IPS-NIHi11 (cell line): ENCODE results near the gene CD81.

Source experiments
- DNase-seq: peaks from one replicate; pipeline ENCODE4 v3.0.0; 2012; ENCODE audit warnings: mixed read lengths, low spot score

Gene CD81

DNA sequence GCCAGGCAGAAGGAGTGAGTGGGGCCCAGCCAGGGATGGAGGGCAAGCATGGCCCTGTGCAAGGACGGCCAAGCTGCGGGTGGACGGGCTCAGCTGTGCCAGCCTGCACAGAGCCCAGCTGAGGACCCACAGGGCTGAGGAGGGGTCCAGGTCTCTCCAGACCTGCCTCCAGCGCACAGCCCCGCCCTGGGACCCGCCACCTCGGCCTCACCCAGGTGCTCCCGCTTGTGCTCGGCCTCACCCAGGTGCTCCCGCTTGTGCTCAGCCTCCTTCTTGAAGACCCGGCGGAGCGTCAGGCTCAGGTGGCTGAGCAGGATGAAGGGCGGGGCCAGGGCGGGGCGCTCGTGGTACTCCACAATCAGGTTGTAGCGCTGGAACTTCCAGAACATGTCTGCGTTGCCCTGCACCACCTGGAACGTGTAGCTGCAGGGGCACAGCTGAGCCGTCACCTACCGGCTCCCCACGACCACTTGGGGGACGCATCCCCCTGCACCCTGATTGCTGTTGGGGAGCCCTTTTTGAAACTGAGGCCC, 29.8 kb downstream of the CD81 start:
- DNase-seq: no peak

GRCh38 chr11:2408671-2409070, 31.6 kb downstream of the CD81 start:
- no peak for DNase-seq

GRCh38 chr11:2409126-2409525, 32.0 kb downstream of the CD81 start:
- no peak for DNase-seq

- no peak for DNase-seq
These were observed 32.7 kb downstream of the CD81 start for GRCh38 chr11:2409611-2410468.

GRCh38 chr11:2410616-2411015, 33.5 kb downstream of the CD81 start:
- no peak for DNase-seq

DNA sequence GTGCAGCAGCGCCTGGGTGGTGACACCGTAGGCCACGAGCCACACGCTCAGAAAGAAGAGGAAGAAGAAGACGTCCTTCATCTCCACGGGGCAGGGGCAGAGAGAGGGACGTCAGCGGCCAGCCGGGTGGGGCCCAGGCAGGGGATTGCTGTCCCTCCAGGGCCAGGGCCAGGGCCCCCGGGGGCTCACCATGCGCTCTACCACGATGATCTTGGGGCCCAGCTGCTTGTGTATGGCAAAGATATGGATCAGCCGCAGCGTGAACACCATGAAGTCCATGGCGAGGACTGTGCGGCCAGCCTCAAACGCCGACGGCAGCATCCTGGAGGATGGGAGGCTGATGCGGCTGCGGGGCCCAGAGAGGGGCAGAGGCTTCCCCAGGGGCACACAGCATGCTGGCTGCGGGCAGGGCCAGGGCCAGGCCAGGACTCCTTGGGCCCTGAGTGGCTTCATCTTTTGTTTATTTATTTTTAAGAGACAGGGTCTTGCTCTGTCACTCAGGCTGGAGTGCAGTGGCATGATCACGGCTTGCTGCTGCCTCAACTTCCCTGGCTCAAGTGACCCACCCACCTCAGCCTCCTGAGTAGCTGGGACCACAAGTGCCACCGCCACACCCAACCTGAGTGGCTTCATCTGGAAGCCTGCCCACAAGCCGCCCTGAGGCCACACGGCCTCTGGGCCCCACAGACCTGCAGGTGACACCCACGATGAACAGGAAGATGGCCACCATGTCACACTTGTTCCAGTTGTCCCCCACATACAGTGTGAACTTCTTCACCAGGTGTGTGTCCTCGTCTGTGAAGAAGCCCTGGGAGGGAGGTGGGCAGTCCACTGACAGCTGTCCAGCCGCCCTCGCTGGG, 34.6 kb downstream of the CD81 start:
- DNase-seq: no peak

GRCh38 chr11:2412323-2412722, 35.2 kb downstream of the CD81 start:
- DNase-seq: no peak

DNA sequence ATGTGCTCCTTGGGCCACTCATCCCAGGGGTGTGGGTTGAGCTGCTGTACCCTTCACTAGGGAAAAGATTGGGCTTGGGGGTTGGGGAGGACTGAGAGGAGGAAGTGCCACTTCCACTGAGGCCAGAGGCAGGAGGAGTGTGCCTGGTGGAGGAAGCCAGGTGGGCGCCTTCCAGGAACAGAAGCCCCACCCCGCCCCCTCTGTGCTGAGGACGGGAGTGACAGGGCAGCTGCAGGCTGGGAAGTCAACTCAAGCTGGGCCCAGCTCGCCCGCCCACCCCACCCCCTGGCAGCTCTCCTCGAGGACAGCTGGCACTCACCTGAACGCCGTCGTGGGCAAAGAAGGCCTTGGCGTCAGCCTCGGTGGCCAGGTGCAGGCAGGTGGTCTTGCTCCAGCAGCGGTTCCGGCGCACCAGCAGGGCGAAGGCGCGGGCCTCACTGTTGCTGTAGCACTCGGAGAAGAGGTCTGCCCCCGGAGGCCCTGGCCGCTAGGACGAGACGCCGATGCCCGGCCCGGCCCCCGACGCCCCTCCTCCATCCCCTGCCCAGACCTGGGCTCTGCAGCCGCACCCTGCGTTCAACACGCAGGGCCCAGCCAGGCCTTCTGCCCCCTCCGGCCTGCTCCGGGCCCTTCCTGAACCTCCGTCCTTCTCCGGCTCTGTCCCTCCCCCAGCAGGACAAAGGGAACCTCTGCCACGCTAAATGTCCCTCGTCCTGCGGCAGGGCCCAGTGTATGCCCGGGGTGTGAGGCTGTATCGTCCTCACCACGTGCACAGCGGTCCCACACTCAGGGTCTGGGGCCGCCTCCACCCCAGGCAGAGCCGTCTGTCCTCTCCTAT, 36.9 kb downstream of the CD81 start:
- no peak for DNase-seq

- no peak for DNase-seq
These were observed 37.5 kb downstream of the CD81 start for GRCh38 chr11:2414616-2415015.

DNA sequence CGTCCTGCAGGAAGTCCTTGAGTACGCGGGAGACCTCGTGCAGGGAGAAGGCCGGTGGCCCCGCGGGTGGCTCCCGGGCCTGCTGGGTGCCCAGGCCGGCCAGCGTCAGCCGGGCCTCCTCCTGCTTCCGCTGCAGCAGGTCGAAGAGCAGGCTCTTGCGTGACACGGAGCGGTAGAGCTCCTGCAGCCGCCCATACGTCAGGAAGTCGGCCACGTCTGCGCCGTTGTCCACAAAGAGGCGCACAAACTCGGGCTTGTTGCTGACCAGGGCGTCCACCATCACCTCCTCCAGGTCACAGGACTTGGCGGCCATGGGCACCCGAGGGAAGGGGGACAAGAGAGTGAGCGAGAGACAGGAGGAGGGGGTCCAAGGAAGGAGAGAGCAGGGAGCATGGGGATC, 38.1 kb downstream of the CD81 start:
- DNase-seq: no peak

- no peak for DNase-seq
These were observed 38.7 kb downstream of the CD81 start for GRCh38 chr11:2415601-2416380.

DNA sequence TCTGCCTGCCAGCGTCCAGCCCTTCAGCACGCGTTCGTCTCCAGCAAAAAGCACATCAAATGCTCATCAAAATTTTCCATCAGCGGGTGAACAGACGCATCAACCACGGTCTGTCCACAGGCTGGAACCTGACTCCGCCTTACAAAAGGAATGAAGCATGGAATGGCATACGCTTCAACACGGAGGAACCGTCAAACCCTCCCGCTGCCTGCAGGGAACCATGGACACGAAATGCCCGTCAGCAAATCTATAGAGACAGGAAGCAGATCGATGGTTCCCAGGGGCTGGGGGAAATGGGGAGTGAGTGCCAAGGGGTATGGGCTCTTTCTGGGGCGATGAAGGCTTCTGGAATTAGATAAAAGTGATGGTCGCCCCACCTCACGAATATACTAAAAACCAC, 39.7 kb downstream of the CD81 start:
- no peak for DNase-seq

DNA sequence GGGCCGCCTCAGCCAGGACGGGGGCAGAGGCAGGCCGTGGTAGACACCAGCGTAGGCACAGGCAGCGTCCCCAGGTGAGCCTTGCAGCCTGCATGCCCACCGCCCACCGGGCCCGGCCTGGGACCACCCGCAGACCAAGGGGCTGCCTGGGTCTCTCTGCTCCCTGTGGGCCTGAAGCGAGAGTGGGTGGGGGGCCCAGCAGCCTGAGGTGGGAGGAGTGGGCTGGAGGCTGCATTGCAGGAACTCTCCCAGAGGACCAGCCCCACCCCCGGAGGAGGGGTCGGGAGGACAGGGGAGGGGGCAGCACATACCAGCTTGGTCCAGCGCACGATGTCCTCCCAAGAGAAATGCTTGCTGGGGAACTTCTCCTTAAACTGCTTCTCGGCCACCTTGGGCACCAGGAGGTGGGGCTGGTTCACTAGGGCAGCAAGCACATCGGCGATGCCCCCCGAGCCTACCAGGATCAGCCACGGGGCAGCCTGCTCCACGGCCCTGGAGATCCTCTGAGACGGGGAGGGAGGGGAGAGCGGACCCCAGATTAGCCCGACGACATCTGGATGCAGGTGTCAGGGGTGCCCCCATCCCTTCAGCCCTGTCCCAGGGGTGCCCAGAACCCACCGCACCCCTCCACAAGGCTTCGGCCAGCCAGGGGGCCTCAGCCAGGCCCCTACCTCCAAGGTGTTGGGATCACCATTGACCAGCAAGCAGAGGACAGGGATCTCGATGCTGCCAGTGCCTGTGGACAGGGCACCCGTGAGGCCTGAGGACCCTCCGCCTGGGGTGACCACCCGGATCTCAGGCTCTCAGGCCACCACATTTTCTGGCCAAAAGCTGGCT, 41.0 kb downstream of the CD81 start:
- no peak for DNase-seq

DNA sequence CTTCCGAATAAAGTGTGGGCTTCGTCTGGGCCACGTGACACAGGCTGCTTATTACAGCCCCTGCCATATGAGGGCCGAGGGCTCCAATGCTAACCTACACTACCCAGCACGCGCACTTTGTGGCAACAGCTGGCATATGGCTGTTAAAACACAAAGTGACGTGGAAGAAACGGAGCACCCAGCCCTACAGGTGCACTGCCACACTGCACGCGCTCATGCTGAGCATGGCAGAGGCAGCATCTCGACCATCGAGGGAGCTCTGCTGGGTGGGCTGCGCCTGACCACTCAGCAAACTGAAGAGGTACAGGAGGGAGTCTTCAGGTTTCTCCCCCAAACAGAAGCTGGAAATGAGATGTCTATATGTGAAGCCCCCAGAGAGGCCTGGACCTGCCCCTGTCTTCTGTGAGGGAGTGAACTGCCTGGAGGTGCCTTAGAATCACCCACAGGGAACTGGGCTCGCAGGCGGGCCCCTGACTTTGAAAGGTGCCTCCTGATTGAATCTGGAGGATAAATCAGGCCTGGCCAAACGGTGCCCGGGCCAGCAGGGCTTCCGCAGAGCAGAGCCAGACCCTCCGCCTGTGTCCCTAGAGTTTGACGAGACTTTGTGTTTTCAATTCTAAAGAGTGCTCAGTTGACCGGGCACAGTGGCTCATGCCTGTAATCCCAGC, 41.7 kb downstream of the CD81 start:
- DNase-seq: no peak

DNA sequence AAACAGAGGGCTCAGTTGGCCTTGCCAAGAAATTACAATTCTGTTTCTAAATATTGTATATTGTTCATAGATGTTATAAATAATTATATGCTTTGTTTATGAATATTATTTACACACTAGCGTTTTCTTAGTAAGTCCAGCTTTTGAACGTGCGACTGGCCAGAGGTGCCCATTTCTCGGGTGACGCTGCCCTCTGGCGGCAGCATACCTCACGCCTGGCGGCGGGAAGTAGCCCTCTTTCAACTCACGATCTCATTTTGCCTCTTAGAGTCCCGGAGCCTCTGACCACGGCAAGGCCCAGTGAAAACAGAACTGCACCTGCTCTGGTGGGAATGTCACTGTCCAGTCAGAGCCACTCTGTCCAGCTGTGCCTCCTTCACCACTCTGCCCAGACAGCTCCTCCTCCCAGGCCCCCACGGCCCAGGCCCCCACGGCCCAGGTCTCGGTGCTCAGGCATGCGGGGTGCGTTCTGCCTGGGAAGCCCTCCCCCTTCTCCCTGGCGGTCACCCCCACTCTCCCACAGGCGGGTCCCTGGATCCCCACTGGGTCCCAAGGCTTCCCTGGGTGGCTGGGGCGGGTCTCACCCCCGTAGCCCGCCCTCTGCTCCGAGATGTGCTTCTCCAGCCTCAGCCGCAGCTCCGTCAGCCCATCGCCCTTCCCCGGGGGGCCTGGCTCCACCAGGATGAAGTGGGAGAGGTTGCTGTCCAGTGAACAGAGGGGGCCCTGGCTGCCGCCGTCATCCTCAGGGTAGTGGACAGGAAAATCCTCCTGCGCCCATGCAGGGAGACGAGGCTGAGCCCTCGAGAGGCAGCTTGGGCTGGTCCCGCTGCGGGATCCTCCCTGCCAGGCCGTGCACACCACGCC, 42.8 kb downstream of the CD81 start:
- peak; percentile 87 for DNase-seq

DNA sequence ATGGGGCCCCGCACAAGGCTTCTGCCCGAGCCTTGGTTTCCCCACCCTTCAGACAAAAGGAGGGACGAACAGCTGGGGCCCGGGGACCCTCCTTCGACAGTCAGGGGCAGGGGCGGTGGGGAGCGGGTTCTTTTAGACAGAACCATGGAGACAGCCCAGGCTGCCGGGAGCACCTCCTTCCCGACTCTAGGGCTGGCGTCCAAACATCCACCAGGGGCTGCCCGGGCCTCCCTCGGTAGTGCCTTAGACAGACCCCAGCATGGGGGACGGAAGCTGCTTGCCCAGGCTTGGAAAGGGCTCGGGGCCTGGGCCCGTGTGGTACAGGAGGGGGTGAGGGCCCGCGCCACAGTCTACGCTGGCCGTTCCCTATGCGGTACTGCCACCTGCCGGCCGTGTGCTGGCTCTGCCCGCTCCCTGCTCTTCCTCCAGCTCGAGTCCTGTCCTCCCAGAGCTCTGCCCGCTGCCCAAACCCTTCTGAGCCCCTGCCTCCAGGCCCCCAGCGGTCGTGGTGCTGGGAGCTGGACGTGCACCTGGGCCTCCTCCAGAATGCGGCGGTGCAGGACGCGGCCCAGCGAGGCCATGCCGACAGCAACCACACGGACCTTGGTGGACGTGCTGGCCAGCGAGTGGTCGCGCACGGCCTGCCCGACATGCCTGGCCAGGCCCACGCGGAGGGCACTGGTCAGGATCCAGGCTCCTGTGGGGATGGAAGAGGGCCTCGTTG, 43.6 kb downstream of the CD81 start:
- peak; percentile 98 for DNase-seq

GRCh38 chr11:2421226-2421994, 44.3 kb downstream of the CD81 start:
- DNase-seq: no peak
